WI38 (cell line): ENCODE data around the gene ELP4.

Experiments used
- H3K4me3 ChIP-seq: 2 replicates; pipeline ENCODE4 v1.5.1; 2011; ENCODE audit warnings: low read depth, mild to moderate bottlenecking, control low read depth, low read length
- TF ChIP-seq, protein P1 (sequence below): IDR thresholded peaks from 2 replicates; pipeline ENCODE4 v1.5.1; 2012; ENCODE audit warnings: low read depth, mild to moderate bottlenecking, control low read depth, low read length

The ELP4 gene

GRCh38 chr11:31645747-31646146, 136.2 kb downstream of the ELP4 start:
- TF ChIP-seq, protein P1, sequence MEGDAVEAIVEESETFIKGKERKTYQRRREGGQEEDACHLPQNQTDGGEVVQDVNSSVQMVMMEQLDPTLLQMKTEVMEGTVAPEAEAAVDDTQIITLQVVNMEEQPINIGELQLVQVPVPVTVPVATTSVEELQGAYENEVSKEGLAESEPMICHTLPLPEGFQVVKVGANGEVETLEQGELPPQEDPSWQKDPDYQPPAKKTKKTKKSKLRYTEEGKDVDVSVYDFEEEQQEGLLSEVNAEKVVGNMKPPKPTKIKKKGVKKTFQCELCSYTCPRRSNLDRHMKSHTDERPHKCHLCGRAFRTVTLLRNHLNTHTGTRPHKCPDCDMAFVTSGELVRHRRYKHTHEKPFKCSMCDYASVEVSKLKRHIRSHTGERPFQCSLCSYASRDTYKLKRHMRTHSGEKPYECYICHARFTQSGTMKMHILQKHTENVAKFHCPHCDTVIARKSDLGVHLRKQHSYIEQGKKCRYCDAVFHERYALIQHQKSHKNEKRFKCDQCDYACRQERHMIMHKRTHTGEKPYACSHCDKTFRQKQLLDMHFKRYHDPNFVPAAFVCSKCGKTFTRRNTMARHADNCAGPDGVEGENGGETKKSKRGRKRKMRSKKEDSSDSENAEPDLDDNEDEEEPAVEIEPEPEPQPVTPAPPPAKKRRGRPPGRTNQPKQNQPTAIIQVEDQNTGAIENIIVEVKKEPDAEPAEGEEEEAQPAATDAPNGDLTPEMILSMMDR, result no peak
- no peak overlapping the region for H3K4me3 ChIP-seq

DNA sequence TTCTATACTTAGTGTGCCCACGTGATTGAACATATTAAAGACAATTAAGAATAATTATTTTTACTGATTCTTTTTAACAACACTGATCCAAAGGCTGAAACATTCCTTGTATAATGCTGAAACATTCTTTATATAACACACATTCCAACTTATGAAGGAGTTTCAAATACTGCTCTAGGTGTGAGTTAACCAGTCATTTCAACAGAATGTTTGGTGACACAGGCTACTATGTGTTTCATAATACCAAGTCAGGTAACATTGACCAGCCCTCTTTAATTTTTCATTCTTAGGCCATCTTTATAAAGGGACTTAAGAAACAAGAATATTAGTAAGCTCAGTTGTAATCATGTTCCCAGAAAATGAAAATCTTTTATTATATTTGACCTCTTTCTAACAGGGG, 136.6 kb downstream of the ELP4 start:
- TF ChIP-seq, protein P1, result no peak
- no peak overlapping the region for H3K4me3 ChIP-seq

GRCh38 chr11:31649129-31649966, 139.8 kb downstream of the ELP4 start:
- TF ChIP-seq, protein P1, result no peak
- no peak overlapping the region for H3K4me3 ChIP-seq

DNA sequence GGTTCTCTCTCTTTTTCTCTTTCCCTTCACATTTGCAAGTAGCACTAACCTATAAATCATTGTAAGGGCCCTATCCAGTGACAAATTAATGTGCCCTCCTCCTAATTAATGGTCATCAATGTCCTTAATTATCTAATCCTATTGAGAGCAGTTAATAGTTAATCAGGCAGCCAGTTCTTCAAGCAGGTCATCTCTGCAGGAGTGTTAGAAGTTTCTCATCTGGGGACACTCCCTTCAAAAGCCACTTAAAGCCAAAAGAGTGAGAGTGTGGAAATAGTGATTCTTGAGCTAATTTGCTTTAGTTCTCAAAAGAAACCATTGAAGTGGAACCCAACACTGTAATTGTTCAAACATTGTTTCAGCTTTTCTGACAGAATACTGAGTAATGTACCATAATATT, 141.6 kb downstream of the ELP4 start:
- no peak overlapping the region for H3K4me3 ChIP-seq
- TF ChIP-seq, protein P1, result no peak

DNA sequence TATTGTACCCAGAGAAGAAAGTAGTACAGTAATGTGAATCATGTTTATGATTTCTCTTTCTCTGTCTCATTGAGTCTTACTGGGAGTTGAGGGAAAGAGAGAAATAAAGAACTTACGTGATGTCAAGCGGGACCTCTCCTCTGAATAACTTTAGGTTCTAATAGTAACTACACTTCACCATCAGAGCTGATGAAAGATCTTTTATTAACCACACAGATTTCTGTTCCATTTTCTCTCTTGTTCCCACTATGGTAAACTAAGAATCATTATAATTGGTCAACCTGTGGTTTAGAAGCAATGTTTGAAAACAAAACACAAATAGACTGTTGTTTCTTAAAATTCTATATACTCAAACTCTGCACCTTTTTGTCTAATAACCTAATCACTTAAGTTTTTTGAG, 142.3 kb downstream of the ELP4 start:
- TF ChIP-seq, protein P1, result no peak
- H3K4me3 ChIP-seq, result no peak overlapping the region

DNA sequence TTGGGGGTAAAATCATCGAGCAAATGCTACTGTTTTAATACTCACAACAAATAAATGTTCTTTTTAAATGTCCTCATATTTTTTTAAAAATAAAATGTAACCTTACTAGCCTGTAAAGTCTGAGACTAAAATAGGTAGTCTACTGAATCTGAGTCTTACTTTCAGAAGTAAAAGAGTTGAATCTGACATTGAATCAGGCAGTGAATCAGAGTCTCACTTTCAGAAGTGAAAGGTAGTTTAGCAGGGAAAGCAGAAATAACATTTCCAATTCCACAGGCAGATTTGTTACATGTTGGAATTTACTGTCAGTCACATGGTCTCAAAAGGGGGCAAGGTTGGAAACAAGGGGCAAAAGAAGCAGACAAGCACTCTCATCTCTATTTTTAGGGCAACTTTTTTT, 143.0 kb downstream of the ELP4 start:
- TF ChIP-seq, protein P1, result no peak

DNA sequence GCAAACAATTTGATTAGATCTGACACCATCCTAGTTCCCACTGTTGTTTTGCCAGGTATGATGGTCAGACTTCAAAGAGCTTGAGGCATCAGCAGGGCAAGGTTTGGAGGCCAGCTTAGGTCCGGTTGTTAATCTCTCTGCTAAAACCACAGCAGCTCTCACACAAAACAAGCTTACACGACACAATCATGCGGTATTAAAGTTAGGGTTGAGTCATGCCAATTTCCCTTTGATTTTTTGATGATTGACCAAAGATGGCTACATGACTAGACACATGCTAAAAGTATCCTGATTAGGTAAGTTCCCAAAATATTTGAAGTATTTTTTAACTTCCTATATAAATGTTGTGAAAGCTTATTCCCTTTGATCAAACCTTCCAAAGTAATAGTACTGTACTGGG, 145.9 kb downstream of the ELP4 start:
- TF ChIP-seq, protein P1, result no peak
- H3K4me3 ChIP-seq, result no peak overlapping the region

More for the DNA sequence above, 143.0 kb downstream of the ELP4 start:
- H3K4me3 ChIP-seq, result no peak overlapping the region
